Keratinocyte (primary cell): Measurements from ENCODE around the gene UCKL1. TPM values are rescaled to one million over a fixed set of nuclear protein-coding genes. Genes with fewer than 3 reads are reported as not detected.

Experiments
- DNase-seq: peaks from one replicate; pipeline ENCODE4 v3.0.0-alpha.2; 2011; ENCODE audit warnings: low read depth, missing footprints, low spot score
- FAIRE-seq: peaks from 2 replicates; lab custom pipeline; 2011; peaks lifted over from hg19 to GRCh38; lab: Jason Lieb, UNC
- H2AFZ ChIP-seq: 2 replicates; pipeline ENCODE4 v1.6.0; 2012; ENCODE audit warnings: low read length, control low read depth, inconsistent platforms; ENCODE audit not compliant: control insufficient read depth
- H3K27ac ChIP-seq: 2 replicates; pipeline ENCODE4 v1.5.1; 2011; ENCODE audit warnings: low read length; ENCODE audit not compliant: control insufficient read depth, insufficient read depth
- H3K27me3 ChIP-seq: 3 replicates; pipeline ENCODE4 v1.6.0; 2011; ENCODE audit warnings: low read length; ENCODE audit not compliant: control insufficient read depth, insufficient read depth; ENCODE audit errors: extremely low read depth
- H3K36me3 ChIP-seq, 2 experiments: 2 replicates in 1 of 2; 3 replicates in 1 of 2; pipeline ENCODE4 v1.5.1; 2011; ENCODE audit warnings: low read length in 2 of 2, mild to moderate bottlenecking in 1 of 2; ENCODE audit not compliant: control insufficient read depth in 2 of 2, insufficient read depth in 2 of 2; ENCODE audit errors: extremely low read depth in 1 of 2
- H3K4me1 ChIP-seq: 3 replicates; pipeline ENCODE4 v1.5.1; 2011; ENCODE audit warnings: low read length; ENCODE audit not compliant: control insufficient read depth, insufficient read depth; ENCODE audit errors: extremely low read depth
- H3K4me2 ChIP-seq: 3 replicates; pipeline ENCODE4 v1.6.0; 2011; ENCODE audit warnings: low read depth, low read length; ENCODE audit not compliant: control insufficient read depth, insufficient read depth; ENCODE audit errors: extremely low read depth
- H3K4me3 ChIP-seq, 3 experiments: fragments of 200-600 bp in 1 of 3; sonication (generic) in 1 of 3; 2 replicates in 2 of 3; 3 replicates in 1 of 3; pipeline ENCODE4 v1.5.1; 2011 to 2016; ENCODE audit warnings: low read length in 3 of 3, mild to moderate bottlenecking in 3 of 3, control low read depth in 2 of 3, inconsistent platforms in 1 of 3, low read depth in 1 of 3, mixed read lengths in 1 of 3, mixed run types in 1 of 3, moderate library complexity in 1 of 3; ENCODE audit not compliant: control insufficient read depth in 2 of 3, insufficient read depth in 2 of 3; ENCODE audit errors: extremely low read depth in 1 of 3
- H3K79me2 ChIP-seq: 2 replicates; pipeline ENCODE4 v1.6.0; 2012; ENCODE audit warnings: low read length; ENCODE audit not compliant: control insufficient read depth, insufficient read depth
- H3K9ac ChIP-seq: 3 replicates; pipeline ENCODE4 v1.6.0; 2011; ENCODE audit warnings: low read length; ENCODE audit not compliant: control insufficient read depth, insufficient read depth; ENCODE audit errors: extremely low read depth
- H3K9me1 ChIP-seq: 3 replicates; pipeline ENCODE4 v1.6.0; 2011; ENCODE audit warnings: low read length; ENCODE audit not compliant: control insufficient read depth, insufficient read depth; ENCODE audit errors: extremely low read depth
- H3K9me3 ChIP-seq: 2 replicates; pipeline ENCODE4 v1.5.1; 2012; ENCODE audit warnings: low read depth, low read length; ENCODE audit not compliant: control insufficient read depth
- H4K20me1 ChIP-seq: 3 replicates; pipeline ENCODE4 v1.6.0; 2011; ENCODE audit warnings: low read length; ENCODE audit not compliant: control insufficient read depth, insufficient read depth; ENCODE audit errors: extremely low read depth
- CTCF ChIP-seq, 3 experiments: IDR thresholded peaks in 1 of 3; conservative IDR thresholded peaks in 1 of 3; optimal IDR thresholded peaks in 1 of 3; 2 replicates in 2 of 3; 3 replicates in 1 of 3; pipeline versions ENCODE3 to v1.5.1; 2011; ENCODE audit warnings: low read length in 3 of 3, mild to moderate bottlenecking in 3 of 3, moderate library complexity in 2 of 3, control low read depth in 1 of 3, inconsistent platforms in 1 of 3; ENCODE audit not compliant: insufficient read depth in 2 of 3; ENCODE audit errors: extremely low read depth in 1 of 3
- EZH2 ChIP-seq: IDR thresholded peaks from one replicate; pipeline ENCODE4 v1.6.1; 2012; ENCODE audit warnings: inconsistent platforms, mild to moderate bottlenecking, low read length, moderate library complexity
- dilution Hi-C: fragments of 300-500 bp; cut with MboI; formaldehyde crosslinking; loops from one replicate; pipeline ENCODE4 v1.7.0; 2020; ENCODE audit warnings: low sequenced_read_pairs; ENCODE audit not compliant: extremely low pct_ligation_motif_present
- polyA plus RNA-seq, 5 experiments: library from polyadenylated mRNA; depleted of rRNA in 3 of 5; stranded (reverse) in 3 of 5; stranded (forward) in 1 of 5; unstranded in 1 of 5; fragments of >200 nt; gene quantifications; 1 replicate in 1 of 5; 2 replicates in 3 of 5; 3 replicates in 1 of 5; pipeline versions ENCODE4 v1.2.1 to v1.2.3, GENCODE V29; 2011 to 2012; ENCODE audit warnings: missing spikeins in 2 of 5, low read depth in 1 of 5, low replicate concordance in 1 of 5

Gene UCKL1
- polyA plus RNA-seq, 1 donor (not counting 4 experiments of a cell fraction or from before 2014, with no cell fraction given), result 24.1 TPM

GRCh38 chr20:63898882-63899558 lies 57.2 kb downstream of the UCKL1 start:
- DNase-seq (no peak), FAIRE-seq (no peak)
- Histone ChIP-seq H3K9me3 (no peaks in the 10 kb centered on the region), H4K20me1 (peaks cover 19% of the 10 kb centered on the region), H3K9me1 (peaks cover 2% of the 10 kb centered on the region), H3K36me3 (peaks cover 14 to 18% of the 10 kb centered on the region in 2 experiments), H3K9ac (no peak overlapping the region), H3K79me2 (peaks cover 76% of the 10 kb centered on the region), H3K27me3 (no peaks in the 10 kb centered on the region), H2AFZ (no peak overlapping the region), H3K4me3 (no peak overlapping the region), H3K4me2 (no peak overlapping the region), H3K27ac (no peak overlapping the region), H3K4me1 (peaks cover 30% of the 10 kb centered on the region)
- TF ChIP-seq EZH2, result no peak
- no peak for TF ChIP-seq CTCF (optimal IDR thresholded peaks at IDR 0.05 in 1 of 3, IDR thresholded peaks at IDR 0.05 in 1 of 3, conservative IDR thresholded peaks at IDR 0.05 in 1 of 3; ENCODE audit: extremely low read depth in 1 of 3, insufficient read depth in 2 of 3, low read length in 3 of 3)
- dilution Hi-C loops, result no loop called here

GRCh38 chr20:63897978-63898561 lies 58.1 kb downstream of the UCKL1 start:
- no peak for FAIRE-seq
- peaks cover 19% of the 10 kb centered on the region for H4K20me1 ChIP-seq

More at GRCh38 chr20:63897978-63898561, 58.1 kb downstream of the UCKL1 start:
- Histone ChIP-seq H3K36me3 (peaks cover 12 to 18% of the 10 kb centered on the region in 2 experiments), H3K79me2 (peaks cover 67% of the 10 kb centered on the region), H3K4me1 (peaks cover 29% of the 10 kb centered on the region), H3K27me3 (no peaks in the 10 kb centered on the region), H2AFZ (no peak overlapping the region), H3K4me3 (no peak overlapping the region), H3K27ac (peak overlapping the region; percentile 17), H3K9me3 (no peaks in the 10 kb centered on the region), H3K9ac (no peak overlapping the region), H3K4me2 (no peak overlapping the region), H3K9me1 (peaks cover 2% of the 10 kb centered on the region)
- dilution Hi-C loops, result no loop called here
- TF ChIP-seq CTCF (optimal IDR thresholded peaks at IDR 0.05 in 1 of 3, IDR thresholded peaks at IDR 0.05 in 1 of 3, conservative IDR thresholded peaks at IDR 0.05 in 1 of 3; ENCODE audit: extremely low read depth in 1 of 3, insufficient read depth in 2 of 3, low read length in 3 of 3) (no peak), EZH2 (no peak)
- no peak for DNase-seq
